M059J (cell line): ENCODE results near the gene CEACAM6. TPM values are rescaled to one million over a fixed set of nuclear protein-coding genes. Genes with fewer than 3 reads are reported as not detected.
"Not testable (repeated sequence)": the region's sequence is repeated elsewhere in the genome, so short reads cannot be mapped to it uniquely, and the experiment has no call there.

ENCODE experiments used
- DNase-seq: peaks from one replicate; pipeline ENCODE4 v3.0.0-alpha.2; 2012; ENCODE audit warnings: low read depth
- total RNA-seq: library from RNA; depleted of rRNA; stranded (reverse); fragments of >200 nt; shearing (Covaris generic); gene quantifications from 2 replicates; pipeline ENCODE4 v1.2.3, GENCODE V29; 2014

CEACAM6 gene
- total RNA-seq, 1 experiment from 2014 or later = not detected

DNA sequence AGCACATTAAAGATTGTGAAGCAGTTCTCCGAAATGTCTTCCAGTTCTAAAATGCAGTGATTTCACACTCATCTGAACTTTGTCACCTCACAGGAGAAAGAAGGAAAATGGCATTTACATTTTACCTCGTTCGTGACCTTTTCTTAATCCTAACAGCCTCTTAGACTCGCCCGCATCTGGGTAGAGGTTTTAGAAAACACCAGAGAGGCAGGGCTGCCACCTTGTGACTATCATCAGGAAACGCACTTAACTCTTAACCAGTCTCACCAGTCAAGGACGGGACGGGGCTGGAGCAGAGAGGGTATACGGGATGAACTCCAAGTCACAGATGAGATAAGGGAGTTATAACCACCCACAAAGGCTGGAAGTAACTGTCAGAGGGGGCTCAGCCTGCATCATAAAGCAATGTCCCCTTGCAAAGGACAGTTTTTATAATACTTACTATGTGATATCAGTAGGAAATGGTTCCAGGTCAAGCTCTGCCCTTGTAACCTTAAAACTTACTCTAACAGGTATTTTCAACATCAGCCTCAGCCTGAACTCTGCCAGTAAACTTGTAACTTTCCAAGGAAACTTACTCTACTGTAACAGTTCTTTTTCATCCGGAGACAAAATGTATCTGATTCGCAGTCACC, 8.6 kb upstream of the CEACAM6 start:
- peak; percentile 46 for DNase-seq

DNA sequence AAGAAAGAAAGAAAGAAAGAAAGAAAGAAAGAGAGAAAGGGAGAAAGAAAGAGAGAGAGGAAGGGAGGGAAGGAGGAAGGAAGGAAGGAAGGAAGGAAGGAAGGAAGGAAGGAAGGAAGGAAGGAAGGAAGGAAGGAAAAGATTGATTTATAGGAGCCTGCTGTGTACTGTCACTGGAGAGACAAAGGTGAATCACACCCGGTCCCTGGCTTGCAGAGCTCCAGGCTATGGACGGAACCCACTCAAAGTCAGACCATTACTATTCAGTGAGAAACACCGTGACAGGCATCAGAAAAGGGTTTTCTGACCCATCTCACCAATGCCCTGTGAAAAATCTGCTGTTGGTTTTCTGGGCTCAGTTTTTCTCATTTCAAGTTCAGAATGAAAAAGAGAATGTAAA, 7.3 kb upstream of the CEACAM6 start:
- DNase-seq = no peak

DNA sequence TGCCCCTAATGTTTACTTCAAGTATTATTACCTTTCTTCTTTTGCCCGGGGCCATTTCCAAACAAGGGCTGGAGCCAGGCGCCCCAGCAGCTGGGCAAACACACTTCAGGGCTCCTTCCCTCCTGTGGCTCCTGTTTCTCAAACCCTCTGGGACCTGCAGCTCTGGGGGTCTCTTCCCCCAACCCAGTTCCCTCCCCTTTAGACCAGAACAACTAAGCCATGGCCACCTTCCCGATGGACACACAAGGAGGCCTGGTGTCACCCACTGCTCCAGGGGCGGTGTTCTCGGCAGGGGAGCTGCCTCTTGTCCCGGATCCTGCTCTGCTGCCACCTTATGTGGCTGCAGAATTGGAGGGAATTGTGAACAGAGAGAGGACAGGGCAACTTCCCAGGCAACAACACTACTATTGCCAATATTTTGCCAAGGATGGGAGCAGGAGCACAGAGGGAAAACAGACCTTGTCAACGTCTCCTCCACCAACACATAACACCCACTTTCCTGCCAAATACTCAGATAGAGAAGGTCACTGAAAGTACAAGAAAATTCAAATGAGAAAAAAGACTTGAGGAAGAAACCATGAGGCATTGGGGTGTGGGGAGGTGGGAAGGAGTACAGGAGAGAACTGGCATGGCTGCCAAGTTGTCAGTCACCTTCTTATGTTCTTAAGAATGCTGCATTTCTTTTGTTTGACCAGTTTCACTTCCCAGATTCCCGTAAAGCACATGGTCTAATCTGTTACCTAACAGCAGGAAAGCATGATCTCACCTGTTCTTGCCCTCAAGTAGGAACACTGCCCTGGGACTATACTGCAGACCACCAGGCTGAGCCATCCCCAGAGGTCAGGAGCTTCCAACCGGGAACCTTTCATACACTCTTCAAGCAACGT, 4.8 kb upstream of the CEACAM6 start:
- DNase-seq = not testable (repeated sequence)

DNA sequence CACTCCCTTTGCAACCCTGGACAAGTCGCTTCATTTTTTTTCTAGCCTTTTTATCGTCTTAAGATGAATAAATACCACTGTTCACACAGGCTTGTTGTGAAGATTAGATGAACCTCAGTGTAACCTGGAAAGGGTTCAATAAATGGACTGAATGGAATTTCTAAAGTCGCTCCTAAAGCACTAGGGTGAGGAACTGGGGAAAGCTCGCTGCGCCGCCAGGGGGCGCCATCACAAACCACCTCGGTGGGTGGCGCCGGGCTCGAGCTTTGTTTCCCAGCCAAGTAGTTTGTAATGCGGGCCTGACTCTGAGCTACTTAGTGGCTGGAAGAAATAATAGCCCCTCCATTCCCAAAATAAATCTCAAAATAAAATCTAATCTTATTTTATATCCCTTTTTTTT, 2.2 kb upstream of the CEACAM6 start:
- DNase-seq = peak; percentile 18

DNA sequence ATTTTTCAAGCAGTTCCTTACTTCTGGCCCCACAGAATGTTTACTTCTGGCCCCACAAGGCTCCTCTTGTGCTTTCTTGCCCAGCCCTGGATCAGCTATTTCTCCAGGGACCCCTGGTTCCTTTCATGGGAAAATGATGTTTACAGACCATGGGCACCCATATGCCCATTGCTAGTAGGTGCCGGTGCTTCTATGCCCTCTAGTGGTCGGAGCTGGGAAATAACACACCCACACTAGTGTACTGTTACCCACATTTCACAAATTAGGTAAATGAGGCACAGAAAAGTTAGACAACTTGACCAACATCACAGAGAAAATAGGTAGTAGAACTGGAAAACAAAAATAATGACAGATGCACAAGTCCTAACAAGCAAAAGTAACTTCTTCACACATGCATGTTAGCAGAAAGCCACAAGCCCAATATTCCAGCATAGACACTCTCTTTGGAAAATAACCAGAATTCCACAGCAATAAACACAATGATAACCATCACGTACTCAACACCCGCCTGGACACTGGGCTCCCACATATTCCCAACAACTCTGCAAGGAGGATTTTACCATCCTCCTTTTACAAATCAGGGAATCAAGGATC, 1.3 kb upstream of the CEACAM6 start:
- DNase-seq = peak; percentile 30

DNA sequence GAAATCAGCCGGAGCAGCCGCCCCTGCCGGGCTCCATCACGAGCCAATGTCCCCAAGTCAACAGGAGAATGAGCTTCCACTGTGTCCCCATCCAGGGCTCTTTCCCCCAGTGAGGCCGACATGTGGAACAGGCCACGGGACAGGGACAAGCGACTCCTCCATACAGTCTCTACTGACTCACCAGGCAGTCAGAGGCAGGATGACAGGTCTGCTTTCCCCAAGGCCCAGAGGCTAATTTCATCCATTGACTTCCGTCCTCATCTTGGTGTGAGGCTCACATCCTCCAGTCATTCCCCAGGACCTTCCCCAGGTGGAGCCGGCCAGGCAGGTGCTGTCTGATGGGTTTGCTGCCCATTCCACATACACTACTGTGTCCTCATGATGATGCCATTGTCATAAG, 3.5 kb downstream of the CEACAM6 start:
- DNase-seq = peak; percentile 6

DNA sequence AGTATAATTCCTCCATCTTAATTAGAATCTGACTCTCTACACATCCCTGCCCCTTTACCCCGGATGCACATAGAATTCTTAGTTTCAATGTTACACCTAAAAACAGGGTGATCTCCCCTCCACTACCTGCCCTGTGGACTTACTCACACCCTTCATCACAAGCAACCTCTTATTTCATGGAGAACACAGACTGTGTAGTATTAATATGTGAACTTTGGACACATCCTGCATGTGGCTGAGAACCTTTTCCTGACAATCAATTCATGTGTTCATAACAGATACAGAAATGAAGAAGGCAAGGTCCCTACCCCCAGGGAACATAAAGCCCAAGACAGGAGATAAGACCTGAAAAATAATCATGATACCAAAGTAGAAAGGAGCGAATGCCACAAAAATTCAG, 11.8 kb downstream of the CEACAM6 start:
- DNase-seq = no peak

DNA sequence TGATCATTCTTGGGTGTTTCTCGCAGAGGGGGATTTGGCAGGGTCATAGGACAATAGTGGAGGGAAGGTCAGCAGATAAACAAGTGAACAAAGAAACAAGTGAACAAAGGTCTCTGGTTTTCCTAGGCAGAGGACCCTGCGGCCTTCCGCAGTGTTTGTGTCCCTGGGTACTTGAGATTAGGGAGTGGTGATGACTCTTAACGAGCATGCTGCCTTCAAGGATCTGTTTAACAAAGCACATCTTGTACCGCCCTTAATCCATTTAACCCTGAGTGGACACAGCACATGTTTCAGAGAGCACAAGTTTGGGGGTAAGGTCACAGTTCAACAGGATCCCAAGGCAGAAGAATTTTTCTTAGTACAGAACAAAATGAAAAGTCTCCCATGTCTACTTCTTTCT, 12.8 kb downstream of the CEACAM6 start:
- DNase-seq = not testable (repeated sequence)

DNA sequence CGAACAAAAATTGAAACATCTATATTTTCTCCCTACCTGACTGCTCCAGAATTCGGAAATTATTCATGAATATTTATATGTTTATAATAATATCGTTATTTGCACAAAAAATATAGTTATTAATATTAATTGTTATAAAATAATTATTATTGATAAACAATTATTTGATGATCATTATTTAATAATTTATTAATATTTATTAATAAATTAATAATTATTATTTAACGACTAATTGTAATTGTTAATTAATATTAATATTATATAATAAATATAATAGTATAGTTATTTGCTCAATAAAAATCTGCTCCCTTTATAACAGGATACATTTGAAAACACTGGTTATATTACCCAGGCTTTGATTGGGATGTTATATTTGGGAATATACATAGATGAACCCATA, 14.3 kb downstream of the CEACAM6 start:
- DNase-seq = no peak

DNA sequence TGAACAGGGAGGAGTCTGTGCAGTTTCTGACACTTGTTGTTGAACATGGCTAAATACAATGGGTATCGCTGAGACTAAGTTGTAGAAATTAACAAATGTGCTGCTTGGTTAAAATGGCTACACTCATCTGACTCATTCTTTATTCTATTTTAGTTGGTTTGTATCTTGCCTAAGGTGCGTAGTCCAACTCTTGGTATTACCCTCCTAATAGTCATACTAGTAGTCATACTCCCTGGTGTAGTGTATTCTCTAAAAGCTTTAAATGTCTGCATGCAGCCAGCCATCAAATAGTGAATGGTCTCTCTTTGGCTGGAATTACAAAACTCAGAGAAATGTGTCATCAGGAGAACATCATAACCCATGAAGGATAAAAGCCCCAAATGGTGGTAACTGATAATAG, 16.1 kb downstream of the CEACAM6 start:
- DNase-seq = no peak

DNA sequence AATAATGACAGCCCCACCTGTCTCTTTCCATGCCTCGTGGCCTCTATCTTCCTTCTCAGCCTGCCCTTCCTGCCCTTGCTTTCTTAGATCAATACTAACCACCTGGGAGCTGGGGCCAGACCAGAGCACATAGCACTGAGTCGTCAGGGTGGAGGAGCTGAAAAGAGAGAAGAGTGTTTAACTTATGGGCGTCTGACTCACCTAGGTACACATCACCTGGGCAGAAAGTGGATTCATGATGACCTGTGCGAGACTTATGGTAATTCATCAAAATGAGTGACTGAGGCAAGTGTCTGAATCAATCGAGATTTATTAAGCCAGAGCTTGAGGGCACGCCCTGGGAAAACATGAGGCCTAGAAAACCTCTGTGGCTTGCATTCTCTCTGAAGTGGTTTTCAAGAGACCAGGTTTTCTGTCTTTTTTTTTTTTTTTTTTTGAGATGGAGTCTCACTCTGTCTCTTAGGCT, 19.2 kb downstream of the CEACAM6 start:
- DNase-seq = no peak

DNA sequence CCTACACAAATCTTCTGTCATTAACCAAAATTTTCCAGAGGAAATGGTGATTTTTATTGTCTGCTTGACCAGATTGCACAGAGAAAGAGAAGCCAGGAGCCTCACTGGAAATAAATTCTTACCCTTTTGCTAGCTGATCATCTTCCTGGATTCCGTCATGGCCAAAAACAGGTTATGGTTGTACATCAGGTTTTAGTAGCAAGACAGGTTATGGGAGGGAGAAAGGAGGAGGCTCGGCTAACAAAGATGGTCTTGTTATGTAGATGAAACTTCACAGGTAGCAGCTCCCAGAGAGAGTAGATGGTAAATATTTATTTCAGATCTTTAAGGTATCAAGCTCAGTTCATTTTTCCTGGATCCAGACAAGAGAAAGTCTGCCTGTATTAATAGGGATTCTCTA, 21.4 kb downstream of the CEACAM6 start:
- DNase-seq = no peak

DNA sequence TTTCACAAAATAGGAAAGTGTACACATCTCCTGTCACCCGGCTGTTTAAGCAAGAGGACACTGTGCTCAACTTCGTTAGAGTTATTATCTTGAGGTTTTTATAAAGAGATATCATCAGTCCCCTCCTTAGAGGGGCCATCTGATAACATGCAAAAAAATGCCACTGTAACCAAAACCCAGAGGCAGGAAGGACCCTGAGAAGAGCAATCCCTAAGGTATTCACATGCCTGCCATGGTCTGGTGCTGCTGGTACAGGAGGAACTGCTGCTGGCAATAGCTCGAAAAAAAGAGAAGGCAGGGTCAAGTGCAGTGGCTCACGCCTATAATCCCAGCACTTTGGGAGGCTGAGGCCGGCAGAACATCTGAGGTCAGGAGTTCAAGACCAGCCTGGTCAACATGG, 28.3 kb downstream of the CEACAM6 start:
- DNase-seq = no peak

DNA sequence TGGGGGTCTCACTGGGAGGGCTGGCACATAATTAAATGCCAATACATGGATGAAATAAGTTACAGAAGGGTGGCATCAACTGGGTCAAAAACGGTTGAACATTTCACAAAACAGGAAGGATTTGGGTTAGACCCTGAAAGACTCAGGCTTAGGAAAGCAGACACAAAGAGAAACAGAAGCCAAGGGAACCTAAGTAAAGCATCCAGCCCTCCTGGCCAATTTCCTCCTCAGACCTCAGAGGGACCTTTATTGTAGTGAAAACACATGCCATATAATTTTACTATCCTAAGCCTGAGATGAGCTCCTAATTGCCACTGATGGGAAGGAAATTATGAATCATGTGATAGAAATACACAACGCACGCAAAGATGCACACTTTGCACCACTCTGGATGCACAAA, 29.0 kb downstream of the CEACAM6 start:
- DNase-seq = no peak

DNA sequence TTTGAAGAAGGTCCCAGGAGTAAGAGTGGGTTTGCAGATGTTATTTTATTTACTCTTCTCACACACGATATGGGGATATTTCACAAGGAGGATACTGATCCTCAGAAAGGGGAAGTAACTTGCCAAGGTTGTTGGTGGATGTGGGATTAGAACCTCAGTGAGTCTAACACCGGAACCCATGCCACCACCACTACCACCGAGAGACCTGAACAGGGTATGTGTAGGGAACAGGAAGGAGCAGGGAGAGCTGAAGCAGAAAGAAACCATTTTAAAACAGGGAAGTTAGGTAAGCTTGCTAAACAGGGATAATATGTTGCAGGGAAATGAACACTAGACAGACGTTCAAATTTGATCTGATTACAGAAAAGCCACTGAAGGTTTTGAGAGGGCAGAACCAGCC, 29.4 kb downstream of the CEACAM6 start:
- no peak for DNase-seq

DNA sequence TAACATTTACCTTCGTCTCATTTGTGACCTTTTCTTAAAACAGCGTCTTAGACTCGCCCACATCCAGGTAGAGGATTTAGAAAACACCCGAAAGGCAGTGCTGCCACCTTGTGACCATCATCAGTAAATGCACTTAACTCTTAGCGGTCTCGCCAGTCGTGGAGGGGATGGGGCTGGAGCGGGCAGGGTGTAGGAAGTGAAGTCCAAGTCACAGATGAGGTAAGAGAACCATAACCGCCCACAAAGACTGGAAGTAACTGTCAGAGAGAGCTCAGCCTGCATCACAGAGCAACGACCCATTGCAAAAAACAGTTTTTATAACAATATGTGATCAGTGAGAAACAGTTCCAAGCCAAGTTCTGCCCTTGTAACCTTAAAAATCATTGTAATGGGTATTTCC, 30.3 kb downstream of the CEACAM6 start:
- DNase-seq = peak; percentile 63

DNA sequence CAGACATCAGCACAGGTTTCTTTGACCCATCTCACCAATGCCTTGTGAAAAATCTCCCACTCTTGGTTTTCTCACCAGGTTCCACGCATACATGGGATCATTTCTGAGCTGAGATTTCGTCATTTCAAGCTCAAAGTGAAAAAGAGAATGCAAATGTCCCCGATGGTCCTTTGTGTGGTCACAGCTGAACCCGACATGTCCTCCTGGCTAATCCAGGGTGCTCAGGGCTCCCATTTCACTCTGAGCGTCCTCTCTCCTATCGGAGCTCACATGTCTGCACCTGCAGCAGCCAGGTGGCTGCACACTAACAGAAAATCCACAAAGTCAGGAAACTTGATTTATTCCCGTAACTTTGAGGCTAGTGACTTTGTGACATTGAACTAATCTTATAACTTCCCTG, 31.7 kb downstream of the CEACAM6 start:
- no peak for DNase-seq

DNA sequence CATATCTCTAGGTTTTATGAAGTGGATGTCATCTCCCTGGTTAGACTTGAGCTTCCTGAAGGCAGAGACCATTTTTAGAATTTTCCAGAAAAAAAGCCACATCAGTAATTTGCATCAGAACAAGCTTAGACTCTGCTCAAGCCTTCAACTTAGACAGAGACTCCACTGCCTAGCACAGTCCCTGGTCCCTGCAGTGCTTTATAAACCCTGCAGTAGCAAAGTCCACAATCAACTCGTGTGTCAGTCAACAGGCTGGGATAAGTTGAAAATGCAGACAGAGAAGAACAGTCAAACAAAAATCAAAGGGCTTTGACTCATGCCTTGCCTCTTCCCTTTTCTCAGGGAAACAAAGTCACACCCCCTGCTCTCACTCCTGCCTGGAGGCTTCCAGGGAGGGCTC, 33.2 kb downstream of the CEACAM6 start:
- not testable (repeated sequence) for DNase-seq

DNA sequence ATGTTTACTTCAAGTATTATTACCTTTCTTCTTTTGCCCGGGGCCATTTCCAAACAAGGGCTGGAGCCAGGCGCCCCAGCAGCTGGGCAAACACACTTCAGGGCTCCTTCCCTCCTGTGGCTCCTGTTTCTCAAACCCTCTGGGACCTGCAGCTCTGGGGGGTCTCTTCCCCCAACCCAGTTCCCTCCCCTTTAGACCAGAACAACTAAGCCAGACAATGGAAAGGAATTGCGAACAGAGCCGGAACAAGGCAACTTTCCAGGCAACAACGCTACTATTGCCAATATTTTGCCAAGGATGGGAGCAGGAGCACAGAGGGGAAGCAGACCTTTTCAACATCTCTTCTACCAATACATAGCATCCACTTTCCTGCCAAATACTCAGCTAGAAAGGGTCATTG, 33.7 kb downstream of the CEACAM6 start:
- not testable (repeated sequence) for DNase-seq

DNA sequence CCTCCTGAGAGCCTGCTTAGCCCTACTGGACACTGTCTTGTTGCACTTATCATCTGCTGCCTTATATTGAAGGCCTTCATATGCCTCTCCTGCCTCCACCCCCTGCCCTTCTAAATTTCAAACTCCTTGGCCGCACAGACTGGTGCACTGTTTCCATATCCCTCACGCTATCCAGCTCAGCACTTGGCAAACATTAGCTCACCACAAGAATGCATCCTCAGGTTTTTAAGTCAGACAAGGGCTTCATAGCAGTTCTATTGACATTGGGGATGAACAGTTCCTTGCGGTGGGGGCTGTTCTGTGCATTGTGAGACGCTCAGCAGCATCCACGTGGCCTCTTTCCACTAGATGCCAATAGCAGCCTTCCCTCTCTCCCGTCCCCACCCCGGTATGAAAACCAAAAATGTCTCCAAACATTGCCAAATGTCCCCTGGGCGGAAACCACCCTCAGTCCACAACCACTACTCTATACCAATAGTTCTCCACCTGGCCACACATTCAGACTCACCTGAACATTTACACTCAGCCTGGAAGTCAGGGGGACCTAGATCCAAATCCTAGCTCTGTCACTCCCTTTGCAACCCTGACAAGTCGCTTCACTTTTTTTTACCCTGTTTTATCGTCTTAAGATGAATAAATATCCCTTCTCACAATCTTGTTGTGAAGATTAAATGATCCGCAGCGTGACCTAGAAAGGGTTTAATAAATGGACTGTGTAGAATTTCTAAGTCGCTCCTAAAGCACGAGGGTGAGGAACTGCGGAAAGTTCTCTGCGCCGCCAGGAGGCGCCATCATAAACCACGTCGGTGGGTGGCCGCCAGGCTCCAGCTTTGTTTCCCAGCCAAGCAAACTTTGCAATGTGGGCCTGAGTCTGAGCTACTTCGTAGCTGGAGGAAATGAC, 37.4 kb downstream of the CEACAM6 start:
- DNase-seq = peak; percentile 38

DNA sequence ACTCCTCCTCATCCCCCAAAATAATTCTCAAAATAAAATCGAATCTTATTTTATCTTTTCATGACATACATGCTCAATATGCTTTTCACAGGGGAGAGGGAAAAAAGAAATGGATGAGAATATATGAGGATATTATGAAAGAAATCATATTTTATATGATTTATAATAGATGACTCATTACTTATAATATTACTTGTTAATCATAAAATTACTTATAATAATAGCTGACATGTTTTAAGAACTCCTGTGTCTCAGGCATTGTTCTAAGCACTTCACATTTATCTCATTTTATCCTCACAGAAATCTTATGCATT, 38.0 kb downstream of the CEACAM6 start:
- DNase-seq = no peak

DNA sequence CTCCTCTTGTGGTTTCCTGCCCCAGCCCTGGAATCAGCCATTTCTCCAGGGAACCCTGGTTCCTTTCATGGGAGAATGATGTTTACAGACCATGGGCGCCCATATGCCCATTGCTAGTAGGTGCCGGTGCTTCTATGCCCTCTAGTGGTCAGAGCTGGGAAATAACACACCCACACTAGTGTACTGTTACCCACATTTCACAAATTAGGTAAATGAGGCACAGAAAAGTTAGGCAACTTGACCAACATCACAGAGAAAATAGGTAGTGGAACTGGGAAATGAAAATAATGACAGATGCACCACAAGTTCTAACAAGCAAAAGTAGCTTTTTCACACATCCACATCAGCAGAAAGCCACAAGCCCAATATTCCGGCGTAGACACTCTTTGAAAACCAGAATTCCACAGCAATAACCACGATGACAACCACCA, 39.7 kb downstream of the CEACAM6 start:
- DNase-seq = peak; percentile 34
